Stomach (tissue), 9 donors: ENCODE data around the gene EXOC4. TPM values are rescaled to one million over a fixed set of nuclear protein-coding genes. Genes with fewer than 3 reads are reported as not detected.

Source experiments
- DNase-seq, 2 donors: peaks; one replicate each; pipeline versions ENCODE4 v3.0.0 to v3.0.0-alpha.2; 2013 to 2019
- H3K27ac ChIP-seq, 5 donors: fragments of 200-600 bp in 4 of 5; sonication (generic) in 4 of 5; one replicate each; pipeline ENCODE4 v1.5.1; 2013 to 2019; ENCODE audit warnings: mild to moderate bottlenecking in 1 of 5, moderate library complexity in 1 of 5
- H3K27me3 ChIP-seq, 3 donors: fragments of 200-600 bp; sonication (generic); one replicate each; pipeline ENCODE4 v1.5.1; 2017 to 2019; ENCODE audit warnings: mixed run types in 1 of 3
- H3K36me3 ChIP-seq, 4 donors: fragments of 200-600 bp; sonication (generic); 1 replicate in 3 of 4; 2 replicates in 1 of 4; pipeline ENCODE4 v1.5.1; 2016 to 2019
- H3K4me1 ChIP-seq, 4 donors: fragments of 200-600 bp; sonication (generic); one replicate each; pipeline ENCODE4 v1.5.1; 2016 to 2019
- H3K4me3 ChIP-seq, 4 donors: fragments of 200-600 bp; sonication (generic) in 3 of 4; one replicate each; pipeline ENCODE4 v1.5.1; 2016 to 2019; ENCODE audit warnings: mild to moderate bottlenecking in 1 of 4
- H3K9me3 ChIP-seq, 4 donors: fragments of 200-600 bp; sonication (generic); one replicate each; pipeline ENCODE4 v1.5.1; 2016 to 2019
- CTCF ChIP-seq, 7 experiments: fragments of 450-650 bp in 4 of 7; fragments of 200-600 bp in 3 of 7; sonication (generic) in 3 of 7; IDR thresholded peaks; one replicate each; pipeline ENCODE4 v1.5.1; 2016 to 2019; ENCODE audit warnings: antibody characterized with exemption in 7 of 7, control low read depth in 2 of 7, mild to moderate bottlenecking in 1 of 7
- EP300 ChIP-seq: sonication (generic); formaldehyde crosslinking; IDR thresholded peaks from one replicate; pipeline ENCODE4 v1.6.1; 2017; ENCODE audit warnings: antibody characterized with exemption
- POLR2A ChIP-seq, 4 donors: fragments of 450-650 bp; IDR thresholded peaks; one replicate each; pipeline ENCODE4 v1.6.1; 2016; ENCODE audit warnings: antibody characterized with exemption in 4 of 4, control low read depth in 2 of 4, mild to moderate bottlenecking in 1 of 4, moderate library complexity in 1 of 4
- POLR2AphosphoS5 ChIP-seq, 3 donors: sonication (generic); formaldehyde crosslinking; IDR thresholded peaks; one replicate each; pipeline ENCODE4 v1.6.1; 2016; ENCODE audit warnings: antibody characterized with exemption in 3 of 3
- WGBS, 5 donors: extraction: QIAGEN DNeasy Blood & Tissue Kit in 3 of 5; methylation state at CpG; one replicate each; pipeline versions ENCODE4 v1.1.5 to v1.1.7; 2013 to 2018; 5-methylcytosine and 5-hydroxymethylcytosine counted together
- intact Hi-C: fragments of 100-400 bp; cut with DNase I; formaldehyde crosslinking; loops from one replicate; pipeline ENCODE4 v1.15.1; 2023; ENCODE audit warnings: low total_unique reads
- polyA plus RNA-seq, 3 donors: library from polyadenylated mRNA; stranded (reverse); fragments of 200-250 nt; gene quantifications; one replicate each; pipeline ENCODE4 v1.2.3, GENCODE V29; 2013
- total RNA-seq, 5 donors: library from RNA; depleted of rRNA; stranded (reverse); fragments of >200 nt; gene quantifications; one replicate each; pipeline versions ENCODE4 v1.1.0 to v1.2.3, GENCODE V29; 2014 to 2016
- donor health status: healthy with polysubstance abuse.
- donor health status: Bipolar disorder and iron deficiency.
- donor health status: healthy.

Gene EXOC4
- total and polyA plus RNA-seq, 8 donors: 14.1 to 339 (median 61.1) TPM

DNA sequence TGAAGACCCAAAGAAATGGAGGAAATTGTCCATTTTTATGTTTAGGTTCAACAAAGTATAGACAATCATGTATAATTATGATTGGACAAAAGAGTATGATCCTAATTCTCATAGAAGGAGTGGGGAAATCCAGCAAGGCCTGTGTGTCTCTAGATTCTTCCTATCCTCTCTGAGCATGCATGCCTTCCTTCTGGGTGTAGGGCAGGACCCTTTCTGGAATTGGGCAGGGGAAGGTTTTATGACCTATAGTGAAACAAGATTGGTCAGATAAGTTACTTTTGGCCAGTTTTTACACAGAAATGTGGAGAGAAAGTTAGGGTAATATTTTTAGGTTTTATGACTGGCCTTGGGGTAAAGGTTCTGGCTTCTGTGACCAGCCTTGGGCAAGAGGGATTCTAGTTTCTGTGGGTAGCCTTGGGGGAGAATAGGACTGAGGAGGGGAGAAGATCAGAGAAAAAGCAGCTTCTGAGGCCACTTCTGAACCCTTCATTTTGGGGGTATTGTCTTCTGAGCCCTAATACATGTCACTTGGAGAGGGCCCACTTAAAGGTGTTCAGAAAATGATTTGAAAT lies 289.4 kb downstream of the EXOC4 start:
- H3K9me3 ChIP-seq: no peaks in the 10 kb centered on the region
- H3K4me1 ChIP-seq: no peaks in the 10 kb centered on the region
- H3K4me3 ChIP-seq: no peak overlapping the region
- H3K27me3 ChIP-seq: no peaks in the 10 kb centered on the region
- no peaks in the 10 kb centered on the region for H3K36me3 ChIP-seq
- DNase-seq: no peak
- TF ChIP-seq POLR2AphosphoS5 (IDR thresholded peaks at IDR 0.05) (no peak), CTCF (IDR thresholded peaks at IDR 0.05) (no peak), POLR2A (IDR thresholded peaks at IDR 0.05) (no peak), EP300 (no peak)
- intact Hi-C loops: no loop called here
- no peak overlapping the region for H3K27ac ChIP-seq

GRCh38 chr7:133543657-133544056 lies 290.8 kb downstream of the EXOC4 start:
- H3K9me3 ChIP-seq: no peaks in the 10 kb centered on the region
- DNase-seq: no peak

DNA sequence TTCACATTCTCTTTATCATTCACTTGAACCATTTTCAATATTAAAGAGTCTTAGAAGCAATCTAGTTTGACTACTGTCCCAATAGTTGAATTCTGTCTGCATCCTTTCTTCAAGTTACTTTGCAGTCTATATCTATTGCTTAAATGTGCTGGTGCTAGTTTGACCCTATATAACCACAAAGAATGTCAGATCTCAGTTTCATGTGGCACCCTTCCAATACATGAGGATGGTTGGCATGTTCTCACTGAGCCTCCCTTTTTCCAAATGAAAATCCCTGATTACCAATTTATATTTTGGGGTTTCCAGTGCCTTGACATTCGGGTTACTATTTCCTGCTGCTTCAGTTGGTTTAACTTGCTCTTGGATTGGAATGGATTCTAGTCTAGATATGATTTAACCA lies 292.7 kb downstream of the EXOC4 start:
- no peak overlapping the region for H3K27ac ChIP-seq
- no peaks in the 10 kb centered on the region for H3K36me3 ChIP-seq
- no peak for DNase-seq
- no peak overlapping the region for H3K4me3 ChIP-seq
- H3K27me3 ChIP-seq: no peaks in the 10 kb centered on the region
- H3K4me1 ChIP-seq: no peaks in the 10 kb centered on the region
- intact Hi-C loops: no loop called here
- TF ChIP-seq EP300: no peak
- no peak for TF ChIP-seq CTCF (IDR thresholded peaks at IDR 0.05)
- no peak for TF ChIP-seq POLR2AphosphoS5 (IDR thresholded peaks at IDR 0.05)
- no peak for TF ChIP-seq POLR2A (IDR thresholded peaks at IDR 0.05)
- 68 to 90% (median 82%) methylated on average over 1 of the region's 1 CpG for WGBS, 5 donors
- H3K9me3 ChIP-seq: no peaks in the 10 kb centered on the region

More at GRCh38 chr7:133543657-133544056, 290.8 kb downstream of the EXOC4 start:
- H3K36me3 ChIP-seq: no peaks in the 10 kb centered on the region
- TF ChIP-seq POLR2AphosphoS5 (IDR thresholded peaks at IDR 0.05) (no peak), EP300 (no peak), POLR2A (IDR thresholded peaks at IDR 0.05) (no peak), CTCF (IDR thresholded peaks at IDR 0.05) (no peak)
- H3K27ac ChIP-seq: no peak overlapping the region
- H3K4me1 ChIP-seq: no peaks in the 10 kb centered on the region
- intact Hi-C loops: no loop called here
- no peaks in the 10 kb centered on the region for H3K27me3 ChIP-seq
- 77 to 84% (median 81%) methylated on average over 3 of the region's 3 CpGs for WGBS, 5 donors
- no peak overlapping the region for H3K4me3 ChIP-seq

DNA sequence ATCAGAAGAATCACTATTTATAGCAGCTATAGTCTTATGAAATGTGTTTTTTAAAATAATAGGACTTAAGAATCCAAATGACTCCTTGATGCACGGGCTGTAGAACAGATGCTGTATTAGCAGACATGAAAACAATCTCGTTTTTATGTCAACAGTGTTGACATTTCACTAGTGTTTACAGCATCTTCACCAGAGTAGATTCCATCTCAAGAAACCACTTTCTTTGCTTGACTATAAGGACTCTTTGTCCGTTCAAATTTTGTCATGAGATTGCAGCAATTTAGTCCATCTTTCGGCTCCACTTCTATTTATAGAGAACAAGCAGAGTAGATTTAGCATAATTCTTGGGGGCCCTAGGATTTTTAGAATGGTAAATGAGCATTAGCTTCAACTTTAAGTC lies 295.1 kb downstream of the EXOC4 start:
- no peak overlapping the region for H3K4me3 ChIP-seq
- WGBS, 5 donors: 73 to 86% (median 82%) methylated on average over 4 of the region's 4 CpGs
- no peak for DNase-seq
- no peaks in the 10 kb centered on the region for H3K9me3 ChIP-seq
- intact Hi-C loops: no loop called here
- no peaks in the 10 kb centered on the region for H3K27me3 ChIP-seq
- no peak for TF ChIP-seq POLR2AphosphoS5 (IDR thresholded peaks at IDR 0.05)
- TF ChIP-seq EP300: no peak
- no peak for TF ChIP-seq POLR2A (IDR thresholded peaks at IDR 0.05)
- TF ChIP-seq CTCF (IDR thresholded peaks at IDR 0.05): no peak
- no peaks in the 10 kb centered on the region for H3K36me3 ChIP-seq
- H3K4me1 ChIP-seq: no peaks in the 10 kb centered on the region
- H3K27ac ChIP-seq: no peak overlapping the region
